Inflammatory macrophage treated with lipopolysaccharide for 1 hour (primary cell): ENCODE measurements around the gene RHBDD1.

Experiments used
- DNase-seq, 2 donors: peaks; one replicate each; pipeline ENCODE4 v3.0.0-alpha.2; 2020 to 2022

The RHBDD1 gene

DNA sequence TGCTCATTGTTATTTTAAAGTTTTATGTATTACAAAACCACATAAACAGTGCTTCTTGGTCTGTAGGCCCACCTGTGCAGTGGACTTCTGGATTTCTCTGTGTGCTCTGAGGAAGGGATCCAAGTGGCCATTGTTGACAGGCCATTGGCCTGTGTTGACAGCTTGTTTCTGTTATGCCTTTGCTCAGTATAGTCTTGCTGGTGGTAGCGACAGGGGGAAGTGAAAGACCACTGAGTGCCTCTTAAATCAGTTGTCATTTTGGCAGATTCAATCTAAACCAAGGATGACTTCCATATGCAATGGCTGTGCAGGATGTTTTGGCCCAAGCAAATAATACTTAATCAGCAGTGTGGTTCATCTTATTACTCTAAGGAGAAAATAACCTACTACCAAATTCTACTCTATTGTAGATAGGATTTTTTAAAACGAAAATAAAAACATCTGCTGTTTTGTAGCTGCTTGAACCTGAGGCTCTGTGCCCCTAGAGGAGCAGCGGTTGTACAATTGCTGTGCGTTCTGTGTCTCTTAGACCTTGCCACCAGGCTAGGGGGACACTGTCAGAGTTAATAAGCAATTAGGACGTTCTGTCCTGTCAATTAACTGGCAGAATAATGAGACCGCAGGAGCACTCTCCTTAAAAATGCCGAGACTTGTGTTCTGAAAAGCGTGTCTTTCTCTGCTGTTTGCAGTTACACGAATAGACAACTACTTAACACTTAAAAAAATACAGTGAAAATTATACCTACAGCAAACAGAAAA, 108.2 kb downstream of the RHBDD1 start:
- no peak for DNase-seq

DNA sequence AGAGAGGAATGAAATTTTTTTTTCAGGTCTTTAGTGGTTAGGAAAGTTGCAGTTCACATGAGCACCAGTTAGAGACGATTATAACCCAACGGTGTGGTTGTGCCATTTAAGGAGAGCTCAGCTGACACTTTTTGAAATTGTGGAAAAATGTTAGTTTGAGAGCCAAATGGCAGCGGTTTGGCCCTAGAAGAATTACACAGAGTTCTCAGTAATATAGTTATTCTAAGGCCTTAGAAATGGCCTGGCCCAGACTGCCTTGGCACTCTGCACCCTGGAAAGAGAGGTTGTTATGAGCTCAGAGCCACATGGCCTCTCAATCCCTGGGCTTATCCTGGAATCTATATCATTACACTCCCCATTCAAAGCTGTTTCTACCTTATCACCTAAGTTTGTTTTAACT, 117.4 kb downstream of the RHBDD1 start:
- no peak for DNase-seq

DNA sequence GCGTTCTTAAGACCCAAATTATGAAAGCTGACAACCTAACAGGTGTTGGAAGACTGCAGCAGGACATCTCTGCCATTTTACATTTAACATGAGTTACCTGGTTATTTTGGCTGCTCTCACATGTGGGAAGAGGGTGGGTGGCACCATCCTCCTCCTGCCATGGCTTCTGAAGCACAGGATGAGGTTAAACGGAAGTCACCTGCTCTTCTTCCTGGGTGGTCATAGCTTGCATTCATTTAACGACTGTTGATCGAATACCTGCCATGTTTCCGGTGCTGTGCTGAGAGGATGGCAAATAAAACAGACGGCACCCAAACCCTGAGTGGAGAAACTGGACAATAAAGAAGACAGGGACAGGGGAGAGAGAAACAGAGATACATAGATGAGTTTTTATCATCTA, 118.0 kb downstream of the RHBDD1 start:
- no peak for DNase-seq

- no peak for DNase-seq
Measured at GRCh38 chr2:226956659-226957058, 120.8 kb downstream of the RHBDD1 start.

DNA sequence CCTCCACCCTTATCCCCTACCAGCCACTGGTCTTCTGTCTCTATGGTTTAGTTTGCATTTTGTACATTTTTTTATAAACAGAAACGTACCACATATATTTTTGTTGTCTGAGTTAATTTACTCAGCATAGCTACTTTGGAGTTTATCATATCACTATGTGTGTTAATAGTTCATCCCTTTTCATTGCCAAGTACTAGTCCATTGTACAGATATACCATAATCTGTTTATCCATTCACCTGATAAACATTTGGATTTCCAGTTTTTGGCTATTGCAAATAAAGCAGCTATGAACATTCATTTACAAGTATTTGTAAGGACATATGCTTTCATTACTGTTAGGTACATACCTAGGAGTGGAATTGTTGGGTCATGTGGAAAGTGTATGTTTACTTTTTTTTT, 123.6 kb downstream of the RHBDD1 start:
- no peak for DNase-seq

DNA sequence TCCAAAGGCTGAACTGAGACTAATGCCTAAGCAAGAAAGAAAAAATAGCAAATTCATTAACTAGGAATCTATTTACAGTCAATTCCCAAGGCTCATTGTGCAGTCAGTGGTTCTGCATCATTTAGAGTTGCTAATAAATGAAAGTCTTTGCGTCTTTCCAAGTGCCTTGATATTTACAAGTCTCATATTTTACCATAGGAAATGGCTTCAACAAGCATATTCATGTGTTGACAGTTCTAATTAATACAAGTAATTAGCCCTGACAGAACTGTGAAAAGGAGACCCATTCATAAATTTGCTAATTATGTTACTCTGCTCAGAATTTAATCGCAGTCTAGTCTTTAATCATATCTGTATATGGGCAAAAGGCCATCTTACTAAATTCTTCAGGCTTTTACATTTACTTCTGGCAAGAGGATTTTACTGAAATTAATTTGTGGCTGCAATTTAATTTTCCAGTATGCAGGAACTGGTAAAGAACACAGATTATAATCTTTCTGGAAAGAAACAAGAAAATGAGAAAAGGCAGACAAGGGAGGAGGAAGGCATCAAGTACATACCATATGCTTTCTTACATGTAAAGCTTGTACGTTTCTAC, 126.4 kb downstream of the RHBDD1 start:
- DNase-seq, result no peak

GRCh38 chr2:226963528-226963927, 127.7 kb downstream of the RHBDD1 start:
- no peak for DNase-seq

GRCh38 chr2:226965376-226965775, 129.5 kb downstream of the RHBDD1 start:
- no peak for DNase-seq

DNA sequence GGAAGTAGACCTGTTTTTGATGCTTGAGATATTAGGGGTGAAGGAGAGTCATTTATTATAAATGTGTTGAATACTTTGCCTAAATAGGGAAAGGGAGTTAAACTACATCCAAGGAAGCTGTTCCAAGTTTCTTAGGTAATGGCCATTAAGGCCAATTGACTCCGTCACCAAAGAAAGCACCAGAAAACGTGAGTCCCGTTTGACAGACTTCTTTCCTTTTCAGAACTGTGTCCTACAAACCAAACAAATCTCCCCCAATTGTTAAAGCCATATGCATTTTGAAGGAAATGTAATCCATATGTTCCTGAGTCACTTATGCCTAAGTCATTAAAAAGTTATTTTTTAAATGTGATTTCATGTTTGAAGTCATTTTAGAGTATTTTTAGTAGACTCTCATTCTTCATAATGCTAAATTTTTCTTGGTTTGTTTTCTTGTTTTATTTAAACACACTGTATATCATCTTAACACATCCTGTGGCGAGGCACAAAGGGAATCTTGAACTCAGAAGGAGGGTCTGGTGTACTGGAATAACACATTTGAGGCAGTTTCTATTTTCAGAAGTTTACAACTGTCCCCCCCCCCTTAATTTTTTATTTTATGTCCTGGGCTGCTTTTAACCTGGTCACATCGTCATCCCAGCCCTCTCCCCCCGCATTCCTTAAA, 133.7 kb downstream of the RHBDD1 start:
- no peak for DNase-seq

- no peak for DNase-seq
Measured at GRCh38 chr2:226970362-226970761, 134.5 kb downstream of the RHBDD1 start.

- DNase-seq, result no peak
Measured at GRCh38 chr2:226971084-226971483, 135.2 kb downstream of the RHBDD1 start.

GRCh38 chr2:226971770-226972169, 135.9 kb downstream of the RHBDD1 start:
- DNase-seq, result no peak

GRCh38 chr2:226973816-226974215, 138.0 kb downstream of the RHBDD1 start:
- no peak for DNase-seq

DNA sequence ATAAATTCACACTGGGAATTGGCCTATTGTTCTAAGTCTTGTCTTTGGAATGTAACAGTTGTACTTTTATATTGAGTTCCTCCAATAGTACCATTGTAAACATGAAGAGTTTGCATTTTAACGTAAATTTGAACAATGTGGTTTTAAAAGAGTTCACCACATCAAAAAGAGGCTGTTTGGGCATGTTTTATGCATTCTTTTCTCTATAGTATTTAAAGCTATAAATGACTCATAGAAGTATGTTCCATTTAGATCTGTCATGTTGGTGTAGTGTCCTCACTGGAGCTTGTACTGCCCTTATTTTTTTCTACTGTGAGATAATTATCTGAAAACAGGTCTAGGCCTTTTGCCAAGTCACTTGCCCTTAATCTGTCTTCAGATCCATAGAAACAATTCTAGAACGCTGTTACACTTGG, 141.9 kb downstream of the RHBDD1 start:
- DNase-seq, result no peak

DNA sequence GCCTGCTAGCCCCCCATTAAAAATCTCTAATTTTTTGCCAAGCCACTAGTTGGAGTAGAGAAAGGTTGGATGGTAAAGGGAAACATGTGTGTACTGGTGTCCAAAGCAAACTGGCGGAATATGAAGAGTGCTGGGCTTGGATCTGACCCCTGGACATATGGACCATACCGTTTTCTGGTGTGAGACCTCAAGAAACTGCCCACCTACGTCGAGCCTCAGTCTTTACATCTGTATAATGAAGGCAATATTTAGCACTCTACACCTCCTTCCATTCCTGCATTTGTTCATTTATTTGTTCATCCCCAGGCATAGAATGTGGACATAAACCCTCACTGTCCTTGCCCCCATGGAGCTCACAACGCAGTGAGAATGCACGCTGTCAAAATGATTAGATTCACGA, 142.4 kb downstream of the RHBDD1 start:
- DNase-seq, result no peak

DNA sequence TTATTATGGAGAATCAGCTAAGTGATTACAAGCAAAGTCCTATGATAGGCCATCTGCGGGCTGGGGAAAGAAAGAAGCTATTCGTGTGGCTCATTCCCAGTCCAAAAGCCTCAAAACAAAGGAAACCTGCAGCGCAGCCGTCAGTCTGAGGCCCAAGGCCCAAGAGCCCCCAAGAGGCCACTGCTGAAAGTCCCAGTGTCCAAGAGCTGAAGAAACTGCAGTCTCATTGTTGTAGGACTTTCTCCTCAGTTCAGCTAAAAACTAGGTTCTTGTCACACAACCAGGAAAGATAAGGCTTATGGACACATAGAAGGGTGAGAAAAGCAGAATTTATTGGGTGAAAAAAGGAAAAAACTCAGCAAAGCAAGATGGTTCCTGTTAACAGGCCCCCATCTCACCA, 143.2 kb downstream of the RHBDD1 start:
- DNase-seq, result no peak

DNA sequence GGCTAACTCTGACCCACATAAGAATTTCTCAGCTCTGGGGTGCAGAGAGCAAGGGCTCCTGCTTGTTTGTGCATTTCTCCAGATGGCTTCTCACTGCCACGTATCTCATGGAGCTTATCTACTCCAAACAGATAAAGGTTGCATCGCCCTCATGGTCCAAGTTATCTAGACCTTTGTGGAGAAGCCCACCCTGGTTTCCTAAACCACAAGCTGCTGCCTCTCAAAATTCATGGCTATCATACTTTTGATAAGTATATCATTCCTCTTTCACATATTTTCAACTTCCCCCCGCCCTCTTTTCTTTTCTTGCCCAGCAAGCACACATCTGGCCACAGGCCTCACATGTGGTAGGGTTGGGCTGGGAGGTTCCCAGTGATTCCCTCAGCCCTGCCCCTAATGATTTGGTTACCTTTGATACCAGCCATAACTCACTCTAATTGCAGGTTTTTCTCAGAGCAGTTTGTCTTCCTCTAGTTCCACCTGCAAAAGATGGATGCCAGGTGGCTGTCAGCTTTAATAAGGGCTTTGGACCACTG, 146.0 kb downstream of the RHBDD1 start:
- DNase-seq, result no peak

- no peak for DNase-seq
Measured at GRCh38 chr2:226983895-226984749, 148.3 kb downstream of the RHBDD1 start.

- peak; percentile 12 to 39 for DNase-seq
Measured at GRCh38 chr2:226984750-226985582, 149.1 kb downstream of the RHBDD1 start.

DNA sequence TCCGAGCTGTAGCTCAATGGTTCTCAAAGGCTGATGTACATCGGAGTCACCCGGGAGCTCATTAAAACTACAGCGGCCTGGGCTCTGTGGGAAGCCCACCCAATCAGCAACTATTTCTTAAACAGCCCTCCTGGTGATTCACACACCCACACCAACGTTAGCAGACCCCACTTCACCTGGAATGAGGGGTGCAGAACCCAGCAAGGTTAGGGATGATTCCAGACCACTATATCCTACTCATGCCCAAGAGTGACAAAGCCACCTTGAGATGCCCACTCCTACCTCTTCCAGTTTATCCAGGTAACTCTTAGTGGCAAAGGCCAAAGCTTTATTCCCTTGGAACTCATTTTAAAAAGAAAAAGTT, 149.7 kb downstream of the RHBDD1 start:
- no peak for DNase-seq

- no peak for DNase-seq
Measured at GRCh38 chr2:226991663-226992062, 155.8 kb downstream of the RHBDD1 start.

- DNase-seq, result no peak
Measured at GRCh38 chr2:226993171-226993570, 157.3 kb downstream of the RHBDD1 start.
